Kidney (tissue), 14 donors: ENCODE results near the gene HEY2. TPM values are rescaled to one million over a fixed set of nuclear protein-coding genes. Genes with fewer than 3 reads are reported as not detected.

ENCODE experiments used
- DNase-seq, 5 donors: peaks; one replicate each; pipeline ENCODE4 v3.0.0-alpha.2; 2013 to 2020
- FAIRE-seq: peaks from 2 replicates; lab custom pipeline; 2012; peaks lifted over from hg19 to GRCh38; lab: Jason Lieb, UNC
- H3K27ac ChIP-seq, 2 donors: one replicate each; pipeline ENCODE4 v1.7.0; 2013; ENCODE audit warnings: low read depth in 2 of 2, low read length in 2 of 2, inconsistent platforms in 1 of 2
- H3K27me3 ChIP-seq: one replicate; pipeline ENCODE4 v1.7.1; 2013; ENCODE audit warnings: low read length, inconsistent platforms; ENCODE audit not compliant: control insufficient read depth, insufficient read depth
- H3K36me3 ChIP-seq, 3 donors: one replicate each; pipeline versions ENCODE4 v1.7.0 to v1.7.1; 2013; ENCODE audit warnings: low read length in 3 of 3, control low read depth in 1 of 3, inconsistent platforms in 1 of 3; ENCODE audit not compliant: insufficient read depth in 3 of 3, control insufficient read depth in 2 of 3
- H3K4me1 ChIP-seq, 3 donors: one replicate each; pipeline versions ENCODE4 v1.7.0 to v1.7.1; 2013; ENCODE audit warnings: low read length in 3 of 3, inconsistent platforms in 1 of 3, low read depth in 1 of 3; ENCODE audit not compliant: control insufficient read depth in 2 of 3, insufficient read depth in 2 of 3
- H3K4me3 ChIP-seq, 3 donors: one replicate each; pipeline versions ENCODE4 v1.7.0 to v1.8.1; 2013; ENCODE audit warnings: low read length in 3 of 3, control low read depth in 1 of 3, inconsistent platforms in 1 of 3
- H3K9ac ChIP-seq, 3 donors: one replicate each; pipeline versions ENCODE4 v1.7.0 to v1.7.1; 2013; ENCODE audit warnings: low read length in 3 of 3, control low read depth in 1 of 3, inconsistent platforms in 1 of 3
- H3K9me3 ChIP-seq, 3 donors: one replicate each; pipeline versions ENCODE4 v1.7.0 to v1.7.1; 2013; ENCODE audit warnings: low read length in 3 of 3, control low read depth in 1 of 3, inconsistent platforms in 1 of 3; ENCODE audit not compliant: control insufficient read depth in 2 of 3, insufficient read depth in 1 of 3
- CTCF ChIP-seq: IDR thresholded peaks from 3 replicates; pipeline ENCODE4 v1.5.1; 2012; ENCODE audit warnings: mild to moderate bottlenecking, moderate library complexity, borderline replicate concordance; ENCODE audit not compliant: insufficient read depth; ENCODE audit errors: extremely low read depth
- intact Hi-C: fragments of 100-400 bp; cut with DNase I; formaldehyde crosslinking; loops from one replicate; pipeline ENCODE4 v1.11.1; 2022
- polyA plus RNA-seq: library from polyadenylated mRNA; stranded (reverse); fragments of 350-450 nt; fragmentation: Illumina TruSeq; extraction: RNeasy Lipid Tissue Mini Kit (QIAGEN cat#74804); gene quantifications from one replicate; pipeline ENCODE4 v1.2.3, GENCODE V29; 2014; ENCODE audit warnings: low read depth, low replicate concordance; ENCODE audit not compliant: insufficient read depth
- total RNA-seq: library from RNA; stranded (reverse); fragmentation: NEBNext Ultra II Directional; extraction: Animal tissue kit (Norgen Biotek cat#: 25700); gene quantifications from one replicate; pipeline ENCODE4 v1.2.1, GENCODE V29; 2021
- donor health status: control.
- donor health status: control.
- donor health status: control.
- donor health status: control.
- donor health status: control.
- donor health status: DM: yes; HTN: yes; CAD: no.
- donor health status: Normal renal cell carcinoma (clear cell type).

HEY2 gene
- total and polyA plus RNA-seq, 2 donors from 2014 or later = 4.2 to 10.7 TPM

GRCh38 chr6:125728739-125729138, 20.7 kb upstream of the HEY2 start:
- FAIRE-seq = no peak
- Histone ChIP-seq H3K27ac (no peak overlapping the region), H3K36me3 (no peaks in the 10 kb centered on the region), H3K4me3 (no peak overlapping the region), H3K9me3 (no peaks in the 10 kb centered on the region), H3K27me3 (no peaks in the 10 kb centered on the region), H3K9ac (no peak overlapping the region), H3K4me1 (no peaks in the 10 kb centered on the region)
- intact Hi-C loops = no loop called here
- DNase-seq = no peak
- TF ChIP-seq CTCF = no peak

- Histone ChIP-seq H3K27me3 (no peaks in the 10 kb centered on the region), H3K4me3 (no peak overlapping the region), H3K9me3 (no peaks in the 10 kb centered on the region), H3K27ac (no peak overlapping the region), H3K36me3 (no peaks in the 10 kb centered on the region), H3K9ac (no peak overlapping the region), H3K4me1 (no peaks in the 10 kb centered on the region)
- FAIRE-seq = no peak
- intact Hi-C loops = no loop called here
- DNase-seq = no peak
- no peak for TF ChIP-seq CTCF
Observed at GRCh38 chr6:125729983-125730382, 19.4 kb upstream of the HEY2 start.

GRCh38 chr6:125732398-125732797, 17.0 kb upstream of the HEY2 start:
- DNase-seq (no peak), FAIRE-seq (no peak)
- H3K4me1 ChIP-seq = no peaks in the 10 kb centered on the region
- no peak overlapping the region for H3K4me3 ChIP-seq
- H3K9me3 ChIP-seq = no peaks in the 10 kb centered on the region
- no peaks in the 10 kb centered on the region for H3K36me3 ChIP-seq
- no peak for TF ChIP-seq CTCF
- intact Hi-C loops = no loop called here
- no peak overlapping the region for H3K9ac ChIP-seq
- H3K27me3 ChIP-seq = no peaks in the 10 kb centered on the region
- no peak overlapping the region for H3K27ac ChIP-seq
